IPS-15b (cell line): ENCODE data around the gene PHAF1.

ENCODE experiments used
- H3K27me3 ChIP-seq: one replicate; pipeline ENCODE4 v1.6.1; 2013; ENCODE audit warnings: low read length; ENCODE audit not compliant: control insufficient read depth, insufficient read depth
- H3K36me3 ChIP-seq: one replicate; pipeline ENCODE4 v1.6.1; 2013; ENCODE audit warnings: low read length; ENCODE audit not compliant: control insufficient read depth, insufficient read depth
- H3K4me1 ChIP-seq: one replicate; pipeline ENCODE4 v1.6.1; 2013; ENCODE audit warnings: mild to moderate bottlenecking, low read length; ENCODE audit not compliant: control insufficient read depth, insufficient read depth
- H3K4me3 ChIP-seq: one replicate; pipeline ENCODE4 v1.5.1; 2013; ENCODE audit warnings: low read depth, low read length
- H3K9ac ChIP-seq: one replicate; pipeline ENCODE4 v1.6.1; 2013; ENCODE audit warnings: low read depth, mild to moderate bottlenecking, low read length
- H3K9me3 ChIP-seq: one replicate; pipeline ENCODE4 v1.6.1; 2013; ENCODE audit warnings: mild to moderate bottlenecking, low read length; ENCODE audit not compliant: control insufficient read depth, insufficient read depth

PHAF1 gene

GRCh38 chr16:67128887-67129286 is 19.1 kb downstream of the PHAF1 start:
- H3K36me3 ChIP-seq, result peaks cover 9% of the 10 kb centered on the region
- no peak overlapping the region for H3K9ac ChIP-seq
- H3K9me3 ChIP-seq, result no peaks in the 10 kb centered on the region
- H3K27me3 ChIP-seq, result no peaks in the 10 kb centered on the region
- H3K4me3 ChIP-seq, result no peak overlapping the region
- no peaks in the 10 kb centered on the region for H3K4me1 ChIP-seq

GRCh38 chr16:67129422-67129821 is 19.7 kb downstream of the PHAF1 start:
- H3K4me1 ChIP-seq, result no peaks in the 10 kb centered on the region
- H3K36me3 ChIP-seq, result peaks cover 14% of the 10 kb centered on the region
- no peak overlapping the region for H3K9ac ChIP-seq
- no peak overlapping the region for H3K4me3 ChIP-seq
- H3K9me3 ChIP-seq, result no peaks in the 10 kb centered on the region
- H3K27me3 ChIP-seq, result no peaks in the 10 kb centered on the region

GRCh38 chr16:67137605-67138004 is 27.9 kb downstream of the PHAF1 start:
- H3K4me1 ChIP-seq, result no peaks in the 10 kb centered on the region
- H3K27me3 ChIP-seq, result no peaks in the 10 kb centered on the region
- H3K9me3 ChIP-seq, result no peaks in the 10 kb centered on the region
- H3K9ac ChIP-seq, result no peak overlapping the region
- H3K4me3 ChIP-seq, result no peak overlapping the region
- peaks cover 39% of the 10 kb centered on the region for H3K36me3 ChIP-seq

GRCh38 chr16:67141391-67141790 is 31.6 kb downstream of the PHAF1 start:
- no peak overlapping the region for H3K4me3 ChIP-seq
- no peaks in the 10 kb centered on the region for H3K9me3 ChIP-seq
- no peaks in the 10 kb centered on the region for H3K27me3 ChIP-seq
- no peak overlapping the region for H3K9ac ChIP-seq
- H3K4me1 ChIP-seq, result no peaks in the 10 kb centered on the region
- H3K36me3 ChIP-seq, result peaks cover 52% of the 10 kb centered on the region

- H3K27me3 ChIP-seq, result no peaks in the 10 kb centered on the region
- peaks cover 59% of the 10 kb centered on the region for H3K36me3 ChIP-seq
- H3K9ac ChIP-seq, result no peak overlapping the region
- H3K4me1 ChIP-seq, result no peaks in the 10 kb centered on the region
- H3K9me3 ChIP-seq, result no peaks in the 10 kb centered on the region
- no peak overlapping the region for H3K4me3 ChIP-seq
Measured at GRCh38 chr16:67142342-67142741, 32.6 kb downstream of the PHAF1 start.

GRCh38 chr16:67144943-67145342 is 35.2 kb downstream of the PHAF1 start:
- peaks cover 67% of the 10 kb centered on the region for H3K36me3 ChIP-seq
- H3K4me1 ChIP-seq, result no peaks in the 10 kb centered on the region
- H3K4me3 ChIP-seq, result no peak overlapping the region
- no peaks in the 10 kb centered on the region for H3K27me3 ChIP-seq
- H3K9ac ChIP-seq, result no peak overlapping the region
- no peaks in the 10 kb centered on the region for H3K9me3 ChIP-seq

GRCh38 chr16:67145746-67146145 is 36.0 kb downstream of the PHAF1 start:
- peaks cover 63% of the 10 kb centered on the region for H3K36me3 ChIP-seq
- no peak overlapping the region for H3K4me3 ChIP-seq
- H3K9me3 ChIP-seq, result no peaks in the 10 kb centered on the region
- no peak overlapping the region for H3K9ac ChIP-seq
- H3K4me1 ChIP-seq, result no peaks in the 10 kb centered on the region
- no peaks in the 10 kb centered on the region for H3K27me3 ChIP-seq

GRCh38 chr16:67146523-67147357 is 37.0 kb downstream of the PHAF1 start:
- Histone ChIP-seq H3K9ac (no peak overlapping the region), H3K9me3 (no peaks in the 10 kb centered on the region), H3K27me3 (peaks cover 7% of the 10 kb centered on the region), H3K4me3 (no peak overlapping the region), H3K4me1 (no peaks in the 10 kb centered on the region), H3K36me3 (peaks cover 56% of the 10 kb centered on the region)

- H3K36me3 ChIP-seq, result peaks cover 53% of the 10 kb centered on the region
- no peak overlapping the region for H3K4me3 ChIP-seq
- peaks cover 15% of the 10 kb centered on the region for H3K27me3 ChIP-seq
Measured at GRCh38 chr16:67147437-67148140, 37.8 kb downstream of the PHAF1 start.

GRCh38 chr16:67148221-67148620 is 38.5 kb downstream of the PHAF1 start:
- Histone ChIP-seq H3K9ac (no peak overlapping the region), H3K4me3 (no peak overlapping the region), H3K36me3 (peaks cover 46% of the 10 kb centered on the region), H3K9me3 (no peaks in the 10 kb centered on the region), H3K4me1 (no peaks in the 10 kb centered on the region), H3K27me3 (peaks cover 22% of the 10 kb centered on the region)

More at GRCh38 chr16:67147437-67148140, 37.8 kb downstream of the PHAF1 start:
- H3K9me3 ChIP-seq, result no peaks in the 10 kb centered on the region
- no peak overlapping the region for H3K9ac ChIP-seq
- no peaks in the 10 kb centered on the region for H3K4me1 ChIP-seq

GRCh38 chr16:67148656-67149275 is 39.0 kb downstream of the PHAF1 start:
- Histone ChIP-seq H3K9me3 (no peaks in the 10 kb centered on the region), H3K4me3 (peak overlapping the region; percentile 75), H3K36me3 (peaks cover 42% of the 10 kb centered on the region), H3K9ac (no peak overlapping the region), H3K27me3 (peaks cover 27% of the 10 kb centered on the region), H3K4me1 (no peaks in the 10 kb centered on the region)
